HepG2 (cell line): ENCODE results near the gene PLBD2. TPM values are rescaled to one million over a fixed set of nuclear protein-coding genes. Genes with fewer than 3 reads are reported as not detected.

Experiments used
- ATAC-seq: fragments of 200-7000 bp; cut with Tn5 transposase; 3 replicates; pipeline ENCODE4 v1.9.1; 2020; ENCODE audit warnings: mild to moderate bottlenecking, moderate library complexity
- BruUV-seq: library from RNA; stranded (reverse); fragments of 400-500 nt; replicated peaks from 2 replicates; lab custom pipeline; 2021; lab: Mats Ljungman, UMichigan
- CTCF ChIA-PET: fragments of 300-600 bp; formaldehyde crosslinking; extraction: SDS; loops from one replicate; lab custom pipeline; 2021; ENCODE audit warnings: low total read pairs, inconsistent platforms, low intra/inter-chr PET ratio; lab: Yijun Ruan, JAX
- POLR2A ChIA-PET: fragments of 350-600 bp; sonication (Branson Sonifier 250); formaldehyde crosslinking; loops from one replicate; lab custom pipeline; 2020; ENCODE audit warnings: antibody characterized with exemption, inconsistent platforms; lab: Yijun Ruan, JAX
- DNase-seq: peaks from one replicate; pipeline ENCODE4 v3.0.0-alpha.2; 2015; ENCODE audit warnings: low spot score
- FAIRE-seq: peaks from 3 replicates; lab custom pipeline; 2011; peaks lifted over from hg19 to GRCh38; lab: Jason Lieb, UNC
- H2AFZ ChIP-seq: one replicate; pipeline ENCODE4 v1.6.1; 2011; ENCODE audit warnings: low read length, inconsistent platforms
- H3K27ac ChIP-seq: fragments of 300-600 bp; 3 replicates; pipeline ENCODE4 v1.8.0; 2011; ENCODE audit warnings: mixed run types, mild to moderate bottlenecking, mixed read lengths, low read length, inconsistent platforms; ENCODE audit not compliant: insufficient read depth; ENCODE audit errors: extremely low read length
- H3K27me3 ChIP-seq, 2 experiments: fragments of 200-600 bp in 1 of 2; 2 replicates in 1 of 2; 3 replicates in 1 of 2; pipeline versions ENCODE4 v1.6.0 to v1.8.0; 2011; ENCODE audit warnings: low read length in 2 of 2, mild to moderate bottlenecking in 2 of 2, moderate library complexity in 2 of 2, inconsistent platforms in 1 of 2; ENCODE audit not compliant: insufficient read depth in 2 of 2, control insufficient read depth in 1 of 2
- H3K36me3 ChIP-seq, 2 experiments: fragments of 200-600 bp in 1 of 2; replicated peaks in 1 of 2; 2 replicates in 1 of 2; 3 replicates in 1 of 2; pipeline versions ENCODE4 v1.5.1 to v1.8.0; 2011; ENCODE audit warnings: low read length in 2 of 2, inconsistent platforms in 1 of 2; ENCODE audit not compliant: insufficient read depth in 2 of 2, control insufficient read depth in 1 of 2
- H3K4me1 ChIP-seq: 2 replicates; pipeline ENCODE4 v1.5.1; 2012; ENCODE audit warnings: low read length, inconsistent platforms; ENCODE audit not compliant: insufficient read depth
- H3K4me2 ChIP-seq: 2 replicates; pipeline ENCODE4 v1.6.0; 2011; ENCODE audit warnings: low read depth, low read length, inconsistent platforms
- H3K4me3 ChIP-seq, 3 experiments: fragments of 200-600 bp in 1 of 3; sonication (generic), shearing (Covaris generic) in 1 of 3; replicated peaks in 1 of 3; 2 replicates each; pipeline ENCODE4 v1.5.1; 2011 to 2016; ENCODE audit warnings: low read length in 3 of 3, inconsistent platforms in 2 of 3, low read depth in 2 of 3, mild to moderate bottlenecking in 2 of 3, control low read depth in 1 of 3, mixed read lengths in 1 of 3; ENCODE audit not compliant: insufficient read depth in 1 of 3
- H3K79me2 ChIP-seq: one replicate; pipeline ENCODE4 v1.6.1; 2011; ENCODE audit warnings: low read length, inconsistent platforms; ENCODE audit not compliant: insufficient read depth
- H3K9ac ChIP-seq: 2 replicates; pipeline ENCODE4 v1.6.0; 2011; ENCODE audit warnings: mild to moderate bottlenecking, low read depth, low read length, inconsistent platforms; ENCODE audit not compliant: insufficient read depth
- H3K9me3 ChIP-seq: 2 replicates; pipeline ENCODE4 v1.5.1; 2012; ENCODE audit warnings: mild to moderate bottlenecking, low read length
- H4K20me1 ChIP-seq: 2 replicates; pipeline ENCODE4 v1.6.0; 2011; ENCODE audit warnings: inconsistent platforms, mild to moderate bottlenecking, low read length, moderate library complexity; ENCODE audit not compliant: insufficient read depth
- ATRX ChIP-seq: sonication (generic); formaldehyde crosslinking; IDR thresholded peaks from 2 replicates; pipeline ENCODE4 v1.4.0; 2020; ENCODE audit warnings: missing genetic modification reagents, borderline replicate concordance
- JUND ChIP-seq: sonication (generic); formaldehyde crosslinking; IDR thresholded peaks from 2 replicates; pipeline ENCODE4 v1.8.0; 2022; ENCODE audit warnings: mild to moderate bottlenecking, missing genetic modification reagents
- NCOR1 ChIP-seq: fragments of 200-600 bp; sonication (generic); IDR thresholded peaks from 2 replicates; pipeline ENCODE4 v1.7.0; 2017; ENCODE audit warnings: antibody characterized with exemption, low read length, borderline replicate concordance
- NKX3-1 ChIP-seq: sonication (generic); formaldehyde crosslinking; IDR thresholded peaks from 2 replicates; pipeline ENCODE4 v1.5.0; 2020; ENCODE audit warnings: missing genetic modification reagents
- RAD51 ChIP-seq: fragments of 450-650 bp; IDR thresholded peaks from 2 replicates; pipeline ENCODE4 v1.6.1; 2016; ENCODE audit warnings: borderline replicate concordance
- TBX3 ChIP-seq: fragments of 450-650 bp; IDR thresholded peaks from 2 replicates; pipeline ENCODE4 v1.6.1; 2017; ENCODE audit warnings: antibody characterized with exemption, mild to moderate bottlenecking, inconsistent platforms, borderline replicate concordance
- THYN1 ChIP-seq: sonication (generic); formaldehyde crosslinking; IDR thresholded peaks from 2 replicates; pipeline ENCODE4 v1.8.1; 2023; ENCODE audit warnings: low read depth, mild to moderate bottlenecking, moderate library complexity, missing genetic modification reagents, borderline replicate concordance
- ZNF446 ChIP-seq: sonication (generic); formaldehyde crosslinking; IDR thresholded peaks from 2 replicates; pipeline ENCODE4 v1.5.0; 2020; ENCODE audit warnings: mild to moderate bottlenecking, missing genetic modification reagents
- ZNF530 ChIP-seq: sonication (generic); formaldehyde crosslinking; IDR thresholded peaks from 2 replicates; pipeline ENCODE4 v1.5.0; 2020; ENCODE audit warnings: low read depth, mild to moderate bottlenecking, missing genetic modification reagents
- ZNF670 ChIP-seq: sonication (generic); formaldehyde crosslinking; IDR thresholded peaks from 2 replicates; pipeline ENCODE4 v1.8.0; 2022; ENCODE audit warnings: mild to moderate bottlenecking, missing genetic modification reagents, borderline replicate concordance
- ZNF766 ChIP-seq: sonication (generic); formaldehyde crosslinking; IDR thresholded peaks from 2 replicates; pipeline ENCODE4 v1.5.0; 2020; ENCODE audit warnings: missing genetic modification reagents, borderline replicate concordance
- WGBS: methylation state at CpG from one replicate; pipeline ENCODE4 v1.1.6; 2017; ENCODE audit warnings: low lambda C conversion rate; 5-methylcytosine and 5-hydroxymethylcytosine counted together
- in situ Hi-C: cut with HindIII; loops from 2 replicates; pipeline ENCODE4 v1.10.0; 2017; ENCODE audit warnings: low pct_unique_long_range_greater_than_20kb; ENCODE audit not compliant: extremely low pct_ligation_motif_present
- intact Hi-C: fragments of 100-400 bp; cut with micrococcal nuclease; formaldehyde crosslinking; loops from one replicate; pipeline ENCODE4 v1.10.0; 2022; ENCODE audit not compliant: unreplicated experiment
- polyA plus RNA-seq, 8 experiments: library from polyadenylated mRNA; depleted of rRNA in 3 of 8; stranded (reverse) in 7 of 8; unstranded in 1 of 8; fragments of >200 nt; fragmentation: Illumina TruSeq in 4 of 8; extraction: Trizol in 4 of 8; gene quantifications; 2 replicates each; pipeline versions ENCODE4 v1.2.1 to v1.2.3, GENCODE V29; 2011 to 2016; ENCODE audit warnings: low read depth in 4 of 8, missing spikeins in 1 of 8, mixed read lengths in 1 of 8; ENCODE audit not compliant: insufficient read depth in 1 of 8
- total RNA-seq, 5 experiments: library from RNA; depleted of rRNA; stranded (reverse); fragments of >200 nt; fragmentation: Illumina TruSeq; extraction: Trizol; gene quantifications; 2 replicates each; pipeline ENCODE4 v1.2.3, GENCODE V29; 2016; ENCODE audit warnings: low read depth in 1 of 5
- TF ChIP-seq, protein P1 (sequence below), 2 experiments: sonication (generic) in 1 of 2; formaldehyde crosslinking in 1 of 2; IDR thresholded peaks; 2 replicates each; pipeline versions ENCODE4 v1.6.1 to v1.9.0; 2014 to 2022; ENCODE audit warnings: antibody characterized with exemption in 1 of 2, borderline replicate concordance in 1 of 2, inconsistent platforms in 1 of 2, low read depth in 1 of 2, missing genetic modification reagents in 1 of 2
- TF ChIP-seq, protein P2 (sequence below): sonication (generic); formaldehyde crosslinking; IDR thresholded peaks from 2 replicates; pipeline ENCODE4 v1.4.0; 2020; ENCODE audit warnings: mild to moderate bottlenecking, missing genetic modification reagents
- TF ChIP-seq, protein P3 (sequence below): IDR thresholded peaks from 2 replicates; pipeline ENCODE4 v1.6.1; 2016; ENCODE audit warnings: missing compliant biosample characterization, missing genetic modification reagents, borderline replicate concordance

Gene PLBD2
- total and polyA plus RNA-seq, 2 of the 13 experiments (the other 11 are each of a cell fraction or from before 2014, with no cell fraction given), result 6.7 to 8.5 TPM

DNA sequence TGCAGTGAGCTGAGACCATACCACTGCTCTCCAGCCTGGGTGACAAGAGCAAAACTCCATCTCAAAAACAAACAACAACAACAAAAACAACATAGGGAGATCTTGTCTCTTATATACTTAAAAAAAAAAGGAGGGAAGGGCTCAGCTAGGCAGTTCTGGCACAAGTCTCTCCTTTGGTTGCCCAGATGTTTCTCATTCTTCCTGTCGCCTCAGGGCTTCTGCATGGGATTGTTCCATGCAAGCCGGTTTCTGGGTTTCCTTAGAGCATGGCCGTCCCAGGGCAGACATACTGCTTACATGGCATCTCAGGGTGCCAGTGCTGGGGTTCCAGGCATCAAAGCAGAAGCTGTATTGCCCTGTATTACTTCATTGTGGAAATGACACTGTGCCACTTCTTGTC is 18.3 kb upstream of the PLBD2 start:
- FAIRE-seq, result no peak
- Histone ChIP-seq H3K4me3 (no peak overlapping the region), H3K79me2 (no peaks in the 10 kb centered on the region), H3K27me3 (peaks cover 0 to 1% of the 10 kb centered on the region in 2 experiments; a peak in 1 of 5 replicates), H4K20me1 (no peaks in the 10 kb centered on the region), H2AFZ (no peak overlapping the region), H3K27ac (no peak overlapping the region), H3K36me3 (no peaks in the 10 kb centered on the region), H3K9me3 (no peaks in the 10 kb centered on the region), H3K4me2 (no peak overlapping the region), H3K9ac (no peak overlapping the region), H3K4me1 (peaks cover 8% of the 10 kb centered on the region; the same call in 1 of the 2 replicates)
- ATAC-seq, result no peak
- no peak for DNase-seq
- WGBS, result 32% methylated on average over 3 of the region's 3 CpGs
- ChIA-PET CTCF (no interaction called here), POLR2A (no interaction called here)
- BruUV-seq, result no TSS peak
- in situ Hi-C loops, result no loop called here
- intact Hi-C loops, result no loop called here
- TF ChIP-seq ZNF670 (CRISPR knock-in tag) (no peak), THYN1 (no peak), JUND (no peak), ZNF766 (CRISPR knock-in tag) (no peak), NKX3-1 (CRISPR knock-in tag) (no peak), NCOR1 (no peak), RAD51 (no peak), ZNF446 (CRISPR knock-in tag) (no peak), ZNF530 (CRISPR knock-in tag) (no peak), ATRX (CRISPR knock-in tag) (no peak), TBX3 (no peak)
- TF ChIP-seq, protein P1, sequence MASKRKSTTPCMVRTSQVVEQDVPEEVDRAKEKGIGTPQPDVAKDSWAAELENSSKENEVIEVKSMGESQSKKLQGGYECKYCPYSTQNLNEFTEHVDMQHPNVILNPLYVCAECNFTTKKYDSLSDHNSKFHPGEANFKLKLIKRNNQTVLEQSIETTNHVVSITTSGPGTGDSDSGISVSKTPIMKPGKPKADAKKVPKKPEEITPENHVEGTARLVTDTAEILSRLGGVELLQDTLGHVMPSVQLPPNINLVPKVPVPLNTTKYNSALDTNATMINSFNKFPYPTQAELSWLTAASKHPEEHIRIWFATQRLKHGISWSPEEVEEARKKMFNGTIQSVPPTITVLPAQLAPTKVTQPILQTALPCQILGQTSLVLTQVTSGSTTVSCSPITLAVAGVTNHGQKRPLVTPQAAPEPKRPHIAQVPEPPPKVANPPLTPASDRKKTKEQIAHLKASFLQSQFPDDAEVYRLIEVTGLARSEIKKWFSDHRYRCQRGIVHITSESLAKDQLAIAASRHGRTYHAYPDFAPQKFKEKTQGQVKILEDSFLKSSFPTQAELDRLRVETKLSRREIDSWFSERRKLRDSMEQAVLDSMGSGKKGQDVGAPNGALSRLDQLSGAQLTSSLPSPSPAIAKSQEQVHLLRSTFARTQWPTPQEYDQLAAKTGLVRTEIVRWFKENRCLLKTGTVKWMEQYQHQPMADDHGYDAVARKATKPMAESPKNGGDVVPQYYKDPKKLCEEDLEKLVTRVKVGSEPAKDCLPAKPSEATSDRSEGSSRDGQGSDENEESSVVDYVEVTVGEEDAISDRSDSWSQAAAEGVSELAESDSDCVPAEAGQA (IDR thresholded peaks at IDR 0.05; ENCODE audit: low read depth), result no peak
- TF ChIP-seq, protein P1 (CRISPR knock-in tag; IDR thresholded peaks at IDR 0.05; ENCODE audit: borderline replicate concordance), result no peak
- TF ChIP-seq, protein P2, sequence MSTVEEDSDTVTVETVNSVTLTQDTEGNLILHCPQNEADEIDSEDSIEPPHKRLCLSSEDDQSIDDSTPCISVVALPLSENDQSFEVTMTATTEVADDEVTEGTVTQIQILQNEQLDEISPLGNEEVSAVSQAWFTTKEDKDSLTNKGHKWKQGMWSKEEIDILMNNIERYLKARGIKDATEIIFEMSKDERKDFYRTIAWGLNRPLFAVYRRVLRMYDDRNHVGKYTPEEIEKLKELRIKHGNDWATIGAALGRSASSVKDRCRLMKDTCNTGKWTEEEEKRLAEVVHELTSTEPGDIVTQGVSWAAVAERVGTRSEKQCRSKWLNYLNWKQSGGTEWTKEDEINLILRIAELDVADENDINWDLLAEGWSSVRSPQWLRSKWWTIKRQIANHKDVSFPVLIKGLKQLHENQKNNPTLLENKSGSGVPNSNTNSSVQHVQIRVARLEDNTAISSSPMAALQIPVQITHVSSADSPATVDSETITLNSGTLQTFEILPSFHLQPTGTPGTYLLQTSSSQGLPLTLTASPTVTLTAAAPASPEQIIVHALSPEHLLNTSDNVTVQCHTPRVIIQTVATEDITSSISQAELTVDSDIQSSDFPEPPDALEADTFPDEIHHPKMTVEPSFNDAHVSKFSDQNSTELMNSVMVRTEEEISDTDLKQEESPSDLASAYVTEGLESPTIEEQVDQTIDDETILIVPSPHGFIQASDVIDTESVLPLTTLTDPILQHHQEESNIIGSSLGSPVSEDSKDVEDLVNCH (CRISPR knock-in tag), result no peak
- TF ChIP-seq, protein P3, sequence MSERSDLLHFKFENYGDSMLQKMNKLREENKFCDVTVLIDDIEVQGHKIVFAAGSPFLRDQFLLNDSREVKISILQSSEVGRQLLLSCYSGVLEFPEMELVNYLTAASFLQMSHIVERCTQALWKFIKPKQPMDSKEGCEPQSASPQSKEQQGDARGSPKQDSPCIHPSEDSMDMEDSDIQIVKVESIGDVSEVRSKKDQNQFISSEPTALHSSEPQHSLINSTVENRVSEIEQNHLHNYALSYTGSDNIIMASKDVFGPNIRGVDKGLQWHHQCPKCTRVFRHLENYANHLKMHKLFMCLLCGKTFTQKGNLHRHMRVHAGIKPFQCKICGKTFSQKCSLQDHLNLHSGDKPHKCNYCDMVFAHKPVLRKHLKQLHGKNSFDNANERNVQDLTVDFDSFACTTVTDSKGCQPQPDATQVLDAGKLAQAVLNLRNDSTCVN, result no peak
